ENCODE measurements around the gene ZNF491.
"Not testable (repeated sequence)": the region's sequence is repeated elsewhere in the genome, so short reads cannot be mapped to it uniquely, and the experiment has no call there.

Gene ZNF491

DNA sequence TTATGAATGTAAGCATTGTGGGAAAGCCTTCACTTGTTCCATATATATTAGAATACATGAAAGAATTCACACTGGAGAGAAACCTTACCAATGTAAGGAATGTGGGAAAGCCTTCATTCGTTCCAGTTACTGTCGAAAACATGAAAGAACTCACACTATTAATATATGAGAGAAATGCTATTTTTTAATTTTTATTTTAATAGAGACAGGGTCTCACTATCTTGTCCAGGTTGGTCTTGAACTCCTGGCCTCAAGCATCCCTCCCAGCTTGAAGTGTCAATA lies 8.7 kb downstream of the ZNF491 start:
- no peak for DNase-seq

DNA sequence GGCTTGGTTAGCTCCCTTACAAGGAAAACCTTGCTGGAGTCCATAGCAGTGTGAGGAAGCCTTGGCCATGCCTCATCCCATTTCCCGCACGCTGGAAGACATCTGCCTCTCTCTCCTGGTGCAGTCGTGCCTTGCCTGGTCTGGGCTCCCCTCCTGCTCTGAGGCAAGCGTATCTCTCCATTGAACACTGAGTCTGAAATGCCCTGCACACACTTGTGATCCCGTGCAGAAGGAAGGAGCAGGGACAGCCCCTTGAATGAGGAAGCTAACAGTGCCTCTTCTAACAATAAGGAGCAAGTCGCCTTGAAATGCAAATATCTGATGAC lies 15.3 kb downstream of the ZNF491 start:
- no peak for DNase-seq

DNA sequence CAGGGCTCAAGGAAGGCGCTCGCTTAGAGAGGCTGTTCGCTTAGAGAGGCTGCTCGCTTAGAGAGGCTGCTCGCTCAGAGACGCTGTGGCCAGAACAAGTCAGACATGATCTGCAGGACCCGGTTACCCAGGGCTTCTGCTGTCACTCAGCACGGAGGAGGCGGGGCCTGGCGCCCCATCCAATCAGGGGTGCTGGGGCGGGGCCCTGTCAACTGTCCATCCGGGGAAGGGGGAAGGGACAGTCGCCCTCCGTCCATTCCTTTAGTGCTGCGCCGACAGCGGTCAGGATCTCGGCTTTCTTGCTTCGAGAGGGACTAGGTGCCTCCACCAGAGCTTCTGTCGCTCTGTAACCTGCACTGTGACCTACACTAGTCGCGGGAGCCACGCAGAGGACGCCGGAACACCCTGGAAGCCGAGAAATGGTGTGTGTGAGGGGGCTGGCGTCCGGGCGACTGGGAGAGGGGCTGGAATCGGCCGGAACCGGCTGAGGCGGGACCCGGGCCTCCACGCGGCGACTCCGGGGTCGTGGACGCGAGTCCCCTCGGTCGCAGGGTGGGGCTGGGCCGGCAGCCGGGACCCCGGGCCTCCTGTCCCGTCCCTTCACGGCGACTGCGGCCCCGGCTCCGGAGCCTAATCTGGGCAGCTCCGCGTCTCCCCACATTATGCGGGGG lies 15.8 kb downstream of the ZNF491 start, which contains the start of gene ZNF440:
Gene ZNF440, plus strand, starts transcription at position 245 of the 671 bp plus-strand sequence. Its CDS starts 175 bp downstream, at position 420.
- peak; percentile 94 for DNase-seq

DNA sequence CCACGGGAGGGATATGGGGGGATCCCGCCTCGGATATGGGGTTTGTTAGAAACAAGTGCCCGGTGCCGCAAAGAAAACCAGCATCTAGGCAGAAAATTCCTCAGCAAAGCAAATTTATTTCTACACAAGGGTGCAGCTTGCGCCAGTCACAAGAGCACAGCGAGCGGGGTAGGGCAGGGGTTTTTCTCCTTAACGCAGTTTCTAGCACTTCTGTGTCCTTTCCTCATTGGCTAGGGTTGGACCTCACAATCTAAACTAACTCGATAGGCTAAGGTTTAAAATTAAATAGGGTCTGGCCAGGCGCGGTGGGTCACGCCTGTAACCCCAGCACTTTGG lies 16.3 kb downstream of the ZNF491 start:
- DNase-seq = peak; percentile 46

DNA sequence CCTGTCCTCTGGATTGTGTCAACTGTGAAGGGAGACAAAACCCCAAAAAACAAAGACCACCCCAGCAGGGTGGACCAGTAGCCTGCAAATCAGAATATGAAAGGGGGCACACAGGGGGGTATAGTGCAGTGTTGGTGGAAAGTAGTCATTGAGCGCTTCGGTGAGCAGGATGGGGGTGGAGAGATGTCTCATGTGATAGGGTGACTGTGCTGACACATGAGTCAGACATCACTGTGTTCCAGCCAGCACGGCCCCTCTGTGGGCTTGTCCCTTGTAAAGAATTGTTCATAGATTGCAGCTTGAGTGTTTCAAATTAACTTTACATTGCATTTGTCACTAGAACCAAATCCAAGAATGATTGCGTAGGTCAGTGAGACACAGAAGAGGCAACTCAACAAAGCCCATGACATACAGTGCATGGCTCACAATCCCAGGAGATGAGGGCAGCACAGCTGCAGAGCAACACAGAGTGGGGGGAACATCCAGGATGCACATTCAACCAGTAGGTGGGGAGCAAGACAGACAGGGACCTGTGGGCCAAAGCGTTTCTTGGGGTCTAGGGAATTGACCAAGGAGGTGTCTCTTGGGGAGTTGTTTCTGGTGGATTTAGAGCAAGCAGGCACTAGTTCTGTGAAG lies 23.3 kb downstream of the ZNF491 start:
- no peak for DNase-seq

DNA sequence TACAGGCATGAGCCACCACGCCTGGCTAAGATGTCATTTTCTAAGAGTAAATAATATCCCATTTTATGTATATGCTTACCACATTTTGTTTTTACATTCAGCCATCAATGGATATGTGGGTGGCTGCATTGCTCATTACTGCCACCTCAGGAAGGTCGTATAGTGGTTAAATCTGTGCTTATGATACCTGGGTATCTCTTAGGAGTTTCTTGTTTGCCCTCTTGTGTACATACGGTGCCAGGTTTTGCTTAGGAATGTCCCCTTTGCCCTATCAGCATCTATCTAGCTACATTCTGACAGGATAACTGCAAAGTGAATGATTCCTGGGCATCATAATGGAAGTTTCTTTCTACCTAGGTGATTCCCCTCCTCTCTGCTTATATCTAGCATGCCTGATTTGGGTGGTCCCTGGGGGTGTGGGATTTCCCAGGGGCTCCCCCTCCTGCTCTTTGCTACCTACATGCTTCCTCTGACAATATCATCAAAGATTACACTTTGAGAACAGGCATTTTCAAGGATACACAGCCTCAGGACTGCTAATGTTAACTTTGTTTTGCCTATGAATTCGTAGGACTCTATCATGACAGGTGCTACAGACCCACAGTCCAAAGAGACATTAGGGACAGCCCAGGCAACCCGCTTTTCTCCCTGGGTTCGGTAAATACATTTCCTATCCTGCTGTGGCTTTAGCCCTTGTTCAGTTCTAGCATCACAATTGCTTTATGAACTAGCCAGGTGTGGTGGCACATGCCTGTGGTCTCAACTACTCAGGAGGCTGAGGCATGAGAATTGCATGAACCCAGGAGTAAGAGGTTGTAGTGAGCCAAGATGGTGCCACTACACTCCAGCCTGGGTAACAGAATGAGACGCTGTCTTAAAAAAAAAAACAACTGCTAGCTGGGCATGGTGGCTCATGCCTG lies 30.9 kb downstream of the ZNF491 start:
- not testable (repeated sequence) for DNase-seq

DNA sequence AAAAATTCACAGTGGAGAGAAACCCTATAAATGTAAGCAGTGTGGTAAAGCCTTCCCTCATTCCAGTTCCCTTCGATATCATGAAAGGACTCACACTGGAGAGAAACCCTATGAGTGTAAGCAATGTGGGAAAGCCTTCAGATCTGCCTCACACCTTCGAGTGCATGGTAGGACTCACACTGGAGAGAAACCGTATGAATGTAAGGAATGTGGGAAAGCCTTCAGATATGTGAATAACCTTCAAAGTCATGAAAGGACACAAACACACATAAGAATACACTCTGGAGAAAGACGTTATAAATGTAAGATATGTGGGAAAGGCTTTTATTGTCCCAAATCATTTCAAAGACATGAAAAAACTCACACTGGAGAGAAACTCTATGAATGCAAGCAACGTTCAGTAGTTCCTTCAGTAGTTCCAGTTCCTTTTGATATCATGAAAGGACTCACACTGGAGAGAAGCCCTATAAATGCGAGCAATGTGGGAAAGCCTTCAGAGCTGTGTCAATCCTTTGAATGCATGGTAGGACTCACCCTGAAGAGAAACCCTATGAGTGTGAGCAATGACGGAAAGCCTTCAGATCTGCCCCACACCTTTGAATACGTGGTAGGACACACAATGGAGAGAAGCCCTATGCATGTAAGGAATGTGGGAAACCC lies 34.1 kb downstream of the ZNF491 start:
- DNase-seq = no peak

DNA sequence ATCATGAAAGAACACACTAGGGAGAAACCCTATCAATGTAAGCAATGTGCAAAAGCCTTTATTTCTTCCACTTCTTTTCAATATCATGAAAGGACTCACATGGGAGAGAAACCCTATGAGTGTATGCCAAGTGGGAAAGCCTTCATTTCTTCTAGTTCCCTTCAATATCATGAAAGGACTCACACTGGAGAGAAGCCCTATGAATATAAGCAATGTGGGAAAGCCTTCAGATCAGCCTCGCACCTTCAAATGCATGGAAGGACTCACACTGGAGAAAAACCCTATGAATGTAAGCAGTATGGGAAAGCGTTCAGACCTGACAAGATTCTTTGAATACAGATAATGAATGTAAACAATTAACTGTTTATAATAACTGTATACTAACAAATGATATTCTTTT lies 35.2 kb downstream of the ZNF491 start:
- no peak for DNase-seq

DNA sequence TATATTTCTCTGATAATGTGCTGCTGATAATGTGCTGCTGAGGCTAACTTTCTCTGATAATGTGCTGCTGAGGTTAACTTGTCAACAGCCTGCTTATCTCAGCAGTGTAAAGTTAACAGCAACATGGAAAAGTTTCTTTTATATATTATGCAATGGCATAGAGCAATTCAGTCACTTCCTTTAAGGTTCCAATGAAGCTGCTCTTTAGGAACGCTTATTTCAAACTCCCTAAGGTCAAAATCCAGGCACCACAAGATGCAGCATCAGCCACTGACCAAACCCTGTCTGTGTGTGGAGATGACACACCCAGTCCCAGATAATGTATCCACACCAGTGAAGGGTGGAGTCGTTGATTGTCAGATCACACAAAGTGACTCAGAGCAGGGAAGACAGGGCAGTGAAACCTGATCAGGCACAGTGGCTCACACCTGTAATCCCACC lies 37.3 kb downstream of the ZNF491 start:
- DNase-seq = peak; percentile 63

DNA sequence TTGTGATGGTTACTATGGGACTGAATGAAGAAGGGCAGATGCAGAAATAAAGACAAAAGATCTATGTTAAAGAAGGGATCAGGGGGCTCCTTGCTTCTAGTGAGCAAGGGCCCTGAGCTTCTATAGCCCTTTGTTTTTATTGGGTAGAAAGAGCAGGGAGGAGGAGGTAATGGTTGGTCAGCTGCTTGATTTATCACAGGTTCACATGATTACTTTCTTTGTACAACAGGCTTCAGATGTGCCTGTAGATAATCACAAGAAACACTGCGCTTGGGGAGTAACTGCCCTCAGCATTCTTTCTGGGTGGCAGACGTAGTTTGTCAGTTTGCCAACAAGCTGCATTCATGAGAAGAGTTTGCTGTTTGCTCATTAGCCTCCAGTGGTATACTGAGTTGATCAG lies 45.4 kb downstream of the ZNF491 start:
- peak; percentile 76 for DNase-seq

DNA sequence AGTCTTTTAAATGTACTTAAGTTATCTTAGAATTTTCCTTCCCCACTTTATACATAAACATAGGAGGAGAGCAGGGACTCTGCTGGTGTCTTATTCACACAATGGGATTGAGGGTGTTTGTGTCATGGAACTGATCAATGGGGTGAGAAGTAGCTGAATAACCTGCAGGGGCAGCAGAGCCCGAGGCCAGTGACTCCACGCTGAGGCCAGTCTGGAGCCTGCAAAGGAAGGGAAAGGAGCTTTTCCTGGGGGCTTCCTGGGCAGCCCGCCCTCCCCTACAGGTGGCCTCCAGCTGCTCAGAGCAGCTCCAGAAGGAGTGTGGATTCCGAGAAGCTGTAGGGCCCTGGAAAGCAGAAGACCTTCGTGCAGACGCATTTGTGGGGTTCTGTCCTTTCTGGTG lies 49.3 kb downstream of the ZNF491 start:
- not testable (repeated sequence) for DNase-seq

DNA sequence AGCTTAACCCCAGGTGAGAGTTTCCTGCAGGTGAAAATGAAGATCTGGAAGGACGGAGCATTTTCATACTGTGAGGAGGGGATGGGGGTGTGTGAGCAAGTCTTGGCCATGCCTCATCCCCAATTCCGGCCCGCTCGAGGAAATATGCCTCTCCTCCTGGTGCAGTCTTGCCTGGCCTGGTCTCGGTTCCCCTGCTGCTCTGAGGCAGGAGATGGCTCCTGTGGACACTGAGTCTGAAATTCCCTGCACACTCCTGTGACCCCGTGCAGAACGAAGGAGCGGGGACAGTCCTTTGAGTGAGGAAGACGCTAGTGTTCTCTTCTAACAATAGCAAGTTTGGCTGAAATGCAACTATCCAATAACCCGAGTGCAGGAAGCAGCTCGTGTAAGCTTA lies 49.9 kb downstream of the ZNF491 start:
- DNase-seq = no peak

DNA sequence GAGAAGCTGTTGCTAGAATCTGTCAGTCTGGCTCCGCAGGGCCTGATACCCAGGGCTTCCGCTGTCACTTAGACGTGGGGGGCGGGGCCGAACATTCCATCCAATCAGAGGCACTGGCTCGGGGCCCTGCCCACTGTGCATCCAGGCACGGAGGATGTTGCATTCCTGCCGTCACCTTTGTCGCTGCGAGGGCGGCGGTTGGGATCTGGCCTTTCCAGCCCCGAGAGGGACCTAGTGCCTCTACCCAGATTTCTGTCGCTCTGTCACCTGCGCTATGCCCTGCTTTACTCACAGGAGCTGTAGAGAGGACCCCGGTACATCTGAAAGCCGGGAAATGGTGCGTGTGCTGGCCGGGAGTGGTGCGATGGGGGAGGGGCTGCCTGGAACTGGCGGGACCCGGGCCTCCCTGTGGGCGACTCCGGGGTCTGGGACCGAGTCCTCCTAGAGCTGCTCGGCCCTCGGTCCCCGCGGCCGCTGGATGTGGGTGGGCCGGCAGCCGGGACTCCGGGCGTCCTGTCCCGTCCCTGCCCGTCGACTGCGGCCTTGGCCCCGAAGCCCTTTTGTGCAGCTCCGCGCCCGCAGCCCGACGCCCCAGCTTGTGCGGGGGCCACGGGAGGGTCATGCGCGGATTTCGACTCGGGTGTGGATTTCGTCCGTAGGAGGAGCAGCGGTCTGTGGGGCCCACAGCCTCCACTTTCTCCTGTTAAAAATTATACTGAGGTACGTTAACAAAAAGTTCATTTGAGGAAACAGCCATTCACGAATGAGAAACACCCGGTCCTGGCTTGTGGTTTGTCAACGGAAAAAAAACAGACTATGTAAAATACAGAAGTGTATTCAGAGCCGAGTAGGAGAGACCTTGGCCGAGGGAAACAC lies 50.5 kb downstream of the ZNF491 start, which contains the start of gene ZNF439:
Gene ZNF439, plus strand, starts transcription at position 133 of the 876 bp plus-strand sequence. Its CDS starts 142 bp downstream, at position 275.
- peak; percentile 78 for DNase-seq

DNA sequence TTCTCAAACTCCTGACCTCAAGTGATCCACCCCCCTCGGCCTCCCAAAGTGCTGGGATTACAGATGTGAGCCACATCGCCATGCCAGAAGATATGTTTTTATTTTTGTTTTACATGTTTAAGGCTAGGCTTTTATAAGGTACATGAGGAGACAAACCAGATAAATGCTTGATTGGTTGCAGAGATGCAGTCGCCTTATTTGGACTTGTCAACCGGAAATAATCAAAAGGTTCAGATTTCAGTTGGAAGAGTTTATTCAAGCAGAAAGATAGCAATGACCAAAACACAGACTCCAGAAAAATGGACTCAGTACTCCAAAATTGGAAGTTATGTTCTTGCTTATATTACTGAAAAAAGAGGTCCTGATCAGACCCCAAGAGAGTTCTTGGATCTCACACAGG lies 52.0 kb downstream of the ZNF491 start:
- not testable (repeated sequence) for DNase-seq

DNA sequence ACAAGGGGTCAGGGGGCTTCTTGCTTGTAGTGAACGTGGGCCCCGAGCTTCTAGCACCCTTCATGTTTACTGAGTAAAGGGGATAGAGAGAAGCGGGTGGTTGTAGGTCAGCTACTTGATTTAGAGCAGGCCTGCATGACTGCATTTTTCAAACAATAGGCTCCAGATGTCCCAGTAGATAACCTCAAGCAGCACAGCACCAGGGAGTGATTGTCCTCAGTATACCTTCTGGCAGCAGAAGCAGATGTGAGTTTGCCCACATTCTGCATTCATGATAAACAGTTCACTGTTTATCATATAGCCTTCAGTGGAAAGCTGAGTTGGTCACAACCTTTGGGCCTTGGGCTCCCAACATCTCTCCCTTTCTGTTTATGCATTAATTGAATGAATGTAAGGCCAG lies 55.0 kb downstream of the ZNF491 start:
- DNase-seq = no peak

DNA sequence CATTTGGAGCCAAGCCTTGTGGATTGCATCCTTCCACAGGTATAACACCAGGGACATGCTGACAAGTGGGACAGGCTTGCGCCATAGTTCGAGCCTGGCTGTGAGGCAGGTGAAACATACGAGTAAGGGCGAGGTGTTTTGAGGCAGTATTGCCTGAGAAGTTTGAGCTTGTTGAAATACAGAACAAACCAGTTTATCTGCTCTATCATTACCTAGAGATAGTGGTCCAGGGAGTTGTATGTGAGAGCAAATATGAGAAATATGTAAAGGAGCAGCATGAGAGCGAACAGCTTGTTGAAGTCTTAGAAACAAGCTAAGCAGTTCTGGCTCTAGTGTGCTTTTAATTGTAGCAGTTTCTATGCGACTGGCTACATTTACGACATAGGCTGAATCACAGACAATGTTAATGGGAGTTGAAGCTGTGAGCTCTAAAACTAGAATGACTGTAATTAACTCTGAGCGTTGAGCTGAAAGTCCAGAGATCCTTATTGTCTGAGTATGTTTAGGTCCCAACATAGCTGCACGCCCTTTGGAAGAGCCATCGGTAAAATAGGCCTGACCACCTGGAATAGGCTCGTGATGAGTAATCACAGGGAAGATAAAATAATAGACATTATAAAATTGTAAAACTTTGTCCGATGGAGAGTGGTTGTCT lies 58.4 kb downstream of the ZNF491 start:
- DNase-seq = no peak
